A673 (cell line): ENCODE results near the gene REV1. TPM values are rescaled to one million over a fixed set of nuclear protein-coding genes. Genes with fewer than 3 reads are reported as not detected.

Experiments
- BruUV-seq: library from RNA; stranded (reverse); fragments of 400-500 nt; replicated peaks from 2 replicates; lab custom pipeline; 2021; lab: Mats Ljungman, UMichigan
- CTCF ChIA-PET: fragments of 300-600 bp; sonication (Branson Sonifier 250); formaldehyde crosslinking; loops from one replicate; lab custom pipeline; 2022; ENCODE audit warnings: antibody characterized with exemption; lab: Charles Lee
- POLR2A ChIA-PET: fragments of 300-600 bp; sonication (Branson Sonifier 250); formaldehyde crosslinking; loops from one replicate; lab custom pipeline; 2022; ENCODE audit warnings: antibody characterized with exemption; ENCODE audit not compliant: low non-redundant PET; lab: Charles Lee
- DNase-seq: peaks from one replicate; pipeline ENCODE4 v3.0.0-alpha.2; 2015; ENCODE audit warnings: low spot score
- H3K27ac ChIP-seq: fragments of 200-600 bp; sonication (generic); 2 replicates; pipeline ENCODE4 v1.5.1; 2016; ENCODE audit warnings: mixed run types, low read depth, mild to moderate bottlenecking, mixed read lengths, antibody characterized with exemption, low read length; ENCODE audit not compliant: poor library complexity, severe bottlenecking
- H3K27me3 ChIP-seq: fragments of 200-600 bp; sonication (generic); replicated peaks from 2 replicates; pipeline ENCODE4 v1.6.1; 2017; ENCODE audit warnings: mixed run types, low read depth, mild to moderate bottlenecking, mixed read lengths, antibody characterized with exemption, low read length; ENCODE audit not compliant: insufficient read depth, poor library complexity
- H3K36me3 ChIP-seq: fragments of 200-600 bp; sonication (generic); 2 replicates; pipeline ENCODE4 v1.6.1; 2016; ENCODE audit warnings: mixed run types, mild to moderate bottlenecking, mixed read lengths, antibody characterized with exemption, low read length; ENCODE audit not compliant: insufficient read depth, poor library complexity, severe bottlenecking
- H3K4me1 ChIP-seq: fragments of 200-600 bp; sonication (generic); 2 replicates; pipeline ENCODE4 v1.6.1; 2017; ENCODE audit warnings: mixed run types, mild to moderate bottlenecking, mixed read lengths, antibody characterized with exemption, low read length; ENCODE audit not compliant: insufficient read depth, poor library complexity, severe bottlenecking
- H3K4me3 ChIP-seq: fragments of 200-600 bp; sonication (generic); 2 replicates; pipeline ENCODE4 v1.5.1; 2016; ENCODE audit warnings: low read depth, mixed run types, mild to moderate bottlenecking, mixed read lengths, low read length; ENCODE audit not compliant: poor library complexity, severe bottlenecking
- H3K9me3 ChIP-seq: fragments of 200-600 bp; sonication (generic); 2 replicates; pipeline ENCODE4 v1.6.1; 2016; ENCODE audit warnings: mixed run types, low read depth, mild to moderate bottlenecking, mixed read lengths, antibody characterized with exemption, low read length; ENCODE audit not compliant: poor library complexity, severe bottlenecking
- EZH2 ChIP-seq: fragments of 200-600 bp; sonication (generic); IDR thresholded peaks from 2 replicates; pipeline ENCODE4 v1.6.1; 2017; ENCODE audit warnings: borderline replicate concordance, low read depth, mild to moderate bottlenecking, mixed read lengths, antibody characterized with exemption, low read length; ENCODE audit not compliant: poor library complexity, severe bottlenecking
- intact Hi-C: fragments of 100-400 bp; cut with micrococcal nuclease; formaldehyde crosslinking; loops from one replicate; pipeline ENCODE4 v1.10.0; 2022; ENCODE audit not compliant: unreplicated experiment
- total RNA-seq: library from RNA; stranded (reverse); gene quantifications from 2 replicates; pipeline ENCODE4 v1.2.3, GENCODE V29; 2021
- TF ChIP-seq, protein P1 (sequence below): fragments of 300-800, 200-600 bp; sonication (generic); conservative IDR thresholded peaks from 2 replicates; pipeline ENCODE4 v1.5.1; 2017; ENCODE audit warnings: low read depth, mild to moderate bottlenecking, antibody characterized with exemption, low read length, moderate library complexity, mixed read lengths

Gene REV1
- total RNA-seq, 1 experiment from 2014 or later, result 38.1 TPM

DNA sequence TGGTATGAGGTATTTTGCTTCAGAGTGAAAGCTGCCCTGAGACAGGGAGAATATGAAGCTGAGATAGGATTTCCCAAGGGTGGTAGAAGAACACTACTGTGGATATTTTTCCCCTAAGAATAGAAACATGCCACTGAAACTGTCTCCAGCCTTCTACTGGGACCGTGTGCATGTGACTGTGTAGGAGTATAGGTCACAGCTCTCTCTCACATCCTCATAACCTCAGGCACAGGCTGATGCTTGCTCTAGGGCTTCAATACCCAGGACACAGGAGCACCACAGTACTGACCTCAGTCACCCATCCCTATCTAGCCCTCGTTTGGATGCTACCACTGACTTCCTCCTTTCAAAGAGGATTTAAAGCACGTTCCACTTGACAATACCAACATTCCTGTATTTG, 67.2 kb downstream of the REV1 start:
- POLR2A ChIA-PET, result no interaction called here
- CTCF ChIA-PET, result no interaction called here
- H3K27me3 ChIP-seq, result no peaks in the 10 kb centered on the region
- BruUV-seq, result no TSS peak
- no peak overlapping the region for H3K27ac ChIP-seq
- intact Hi-C loops, result no loop called here
- no peaks in the 10 kb centered on the region for H3K4me1 ChIP-seq
- TF ChIP-seq, protein P1, sequence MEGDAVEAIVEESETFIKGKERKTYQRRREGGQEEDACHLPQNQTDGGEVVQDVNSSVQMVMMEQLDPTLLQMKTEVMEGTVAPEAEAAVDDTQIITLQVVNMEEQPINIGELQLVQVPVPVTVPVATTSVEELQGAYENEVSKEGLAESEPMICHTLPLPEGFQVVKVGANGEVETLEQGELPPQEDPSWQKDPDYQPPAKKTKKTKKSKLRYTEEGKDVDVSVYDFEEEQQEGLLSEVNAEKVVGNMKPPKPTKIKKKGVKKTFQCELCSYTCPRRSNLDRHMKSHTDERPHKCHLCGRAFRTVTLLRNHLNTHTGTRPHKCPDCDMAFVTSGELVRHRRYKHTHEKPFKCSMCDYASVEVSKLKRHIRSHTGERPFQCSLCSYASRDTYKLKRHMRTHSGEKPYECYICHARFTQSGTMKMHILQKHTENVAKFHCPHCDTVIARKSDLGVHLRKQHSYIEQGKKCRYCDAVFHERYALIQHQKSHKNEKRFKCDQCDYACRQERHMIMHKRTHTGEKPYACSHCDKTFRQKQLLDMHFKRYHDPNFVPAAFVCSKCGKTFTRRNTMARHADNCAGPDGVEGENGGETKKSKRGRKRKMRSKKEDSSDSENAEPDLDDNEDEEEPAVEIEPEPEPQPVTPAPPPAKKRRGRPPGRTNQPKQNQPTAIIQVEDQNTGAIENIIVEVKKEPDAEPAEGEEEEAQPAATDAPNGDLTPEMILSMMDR, result no peak
- no peak for TF ChIP-seq EZH2
- peaks cover 29% of the 10 kb centered on the region for H3K36me3 ChIP-seq
- H3K9me3 ChIP-seq, result no peaks in the 10 kb centered on the region
- no peak for DNase-seq
- H3K4me3 ChIP-seq, result no peak overlapping the region

DNA sequence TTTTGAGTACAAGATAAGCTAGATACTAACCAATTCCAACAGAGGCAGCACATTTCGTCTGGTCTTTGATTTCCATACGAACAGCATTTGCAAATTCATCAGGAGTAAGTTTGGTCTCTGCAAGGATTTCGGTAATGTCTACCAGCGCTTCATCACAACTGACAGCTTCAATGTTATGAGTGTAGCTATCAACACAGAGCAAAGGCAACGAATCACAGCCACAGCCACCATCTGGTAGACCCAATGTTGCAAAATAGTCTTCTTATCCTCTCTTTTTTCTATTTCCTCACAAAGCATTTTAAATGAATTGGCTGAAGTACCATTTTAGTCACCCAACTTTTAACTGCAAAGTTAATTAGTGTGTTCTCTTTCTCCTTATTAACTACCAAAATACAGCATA, 68.3 kb downstream of the REV1 start:
- DNase-seq, result no peak
- intact Hi-C loops, result no loop called here
- TF ChIP-seq, protein P1, result no peak
- TF ChIP-seq EZH2, result no peak
- Histone ChIP-seq H3K4me3 (no peak overlapping the region), H3K4me1 (no peaks in the 10 kb centered on the region), H3K9me3 (no peaks in the 10 kb centered on the region), H3K36me3 (peaks cover 29% of the 10 kb centered on the region), H3K27ac (no peak overlapping the region), H3K27me3 (no peaks in the 10 kb centered on the region)
- BruUV-seq, result no TSS peak
- POLR2A ChIA-PET, result no interaction called here
- CTCF ChIA-PET, result no interaction called here

DNA sequence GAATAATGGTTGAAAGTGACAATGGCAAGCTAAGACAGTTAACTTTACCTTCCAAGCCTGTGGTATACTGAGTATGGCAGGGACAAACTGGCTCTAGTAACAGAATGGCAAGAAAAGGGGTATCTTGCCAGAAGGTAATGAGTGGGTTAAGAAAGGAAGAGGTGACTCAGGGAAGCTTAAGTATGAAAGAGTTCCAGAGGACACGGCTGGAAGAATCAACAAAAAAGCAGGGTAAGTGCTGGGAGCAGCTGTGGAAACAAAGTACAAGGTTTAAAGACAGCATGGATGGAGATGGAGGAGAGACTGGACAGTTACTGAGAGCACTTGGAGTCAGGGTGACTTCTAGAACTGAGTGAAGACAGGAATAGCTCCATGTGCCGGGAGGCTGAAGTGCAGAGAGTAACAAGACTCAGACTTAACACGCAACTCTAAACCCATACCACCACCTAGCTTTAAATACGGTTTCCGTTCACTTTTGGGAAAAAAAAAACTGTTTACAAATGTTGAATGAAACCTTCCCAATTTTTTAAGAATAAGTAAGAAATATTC, 69.0 kb downstream of the REV1 start:
- no peak overlapping the region for H3K4me3 ChIP-seq
- no TSS peak for BruUV-seq
- peaks cover 29% of the 10 kb centered on the region for H3K36me3 ChIP-seq
- no peaks in the 10 kb centered on the region for H3K9me3 ChIP-seq
- no peaks in the 10 kb centered on the region for H3K27me3 ChIP-seq
- no peaks in the 10 kb centered on the region for H3K4me1 ChIP-seq
- DNase-seq, result no peak
- POLR2A ChIA-PET, result no interaction called here
- TF ChIP-seq, protein P1, result no peak
- TF ChIP-seq EZH2, result no peak
- CTCF ChIA-PET, result no interaction called here
- no peak overlapping the region for H3K27ac ChIP-seq
- intact Hi-C loops, result no loop called here
